Activated B cell treated with CpG ODN at 0.5 μM for 24 hours (primary cell): ENCODE results near the gene MASP1. TPM values are rescaled to one million over a fixed set of nuclear protein-coding genes. Genes with fewer than 3 reads are reported as not detected.

Experiments
- ATAC-seq: fragments of 200-7000 bp; cut with Tn5 transposase; one replicate; pipeline ENCODE4 v1.10.0; 2021; ENCODE audit warnings: low read depth, mild to moderate bottlenecking, moderate library complexity
- CTCF ChIA-PET: fragments of 350-600 bp; sonication (Branson Sonifier 250); formaldehyde crosslinking; loops from one replicate; lab custom pipeline; 2021; ENCODE audit warnings: antibody characterized with exemption; lab: Charles Lee
- POLR2A ChIA-PET: fragments of 350-600 bp; sonication (Branson Sonifier 250); formaldehyde crosslinking; loops from one replicate; lab custom pipeline; 2021; ENCODE audit warnings: antibody characterized with exemption; lab: Charles Lee
- DNase-seq: peaks from one replicate; pipeline ENCODE4 v3.0.0; 2022
- H3K27ac Mint-ChIP-seq: one replicate; pipeline ENCODE4 v1.8.0; 2020; ENCODE audit warnings: mixed read lengths
- H3K27me3 Mint-ChIP-seq: one replicate; pipeline ENCODE4 v1.8.0; 2021; ENCODE audit warnings: mixed read lengths
- H3K36me3 Mint-ChIP-seq: one replicate; pipeline ENCODE4 v1.8.0; 2021; ENCODE audit warnings: low read depth, mixed read lengths
- H3K4me1 Mint-ChIP-seq: one replicate; pipeline ENCODE4 v1.8.0; 2021; ENCODE audit warnings: mixed read lengths
- H3K4me3 Mint-ChIP-seq: one replicate; pipeline ENCODE4 v1.8.0; 2020; ENCODE audit warnings: mild to moderate bottlenecking, mixed read lengths
- H3K9me3 Mint-ChIP-seq: one replicate; pipeline ENCODE4 v1.8.0; 2020; ENCODE audit warnings: mixed read lengths
- CTCF ChIP-seq: fragments of 200-600 bp; IDR thresholded peaks from one replicate; pipeline ENCODE4 v1.8.0; 2022; ENCODE audit warnings: antibody characterized with exemption, mild to moderate bottlenecking
- intact Hi-C: fragments of 100-400 bp; cut with micrococcal nuclease; formaldehyde crosslinking; loops from one replicate; pipeline ENCODE4 v1.15.1; 2024
- total RNA-seq: library from RNA; stranded (reverse); gene quantifications from 2 replicates; pipeline ENCODE4 v1.2.3, GENCODE V29; 2022

The MASP1 gene
- total RNA-seq, 1 donor from 2014 or later, result not detected

DNA sequence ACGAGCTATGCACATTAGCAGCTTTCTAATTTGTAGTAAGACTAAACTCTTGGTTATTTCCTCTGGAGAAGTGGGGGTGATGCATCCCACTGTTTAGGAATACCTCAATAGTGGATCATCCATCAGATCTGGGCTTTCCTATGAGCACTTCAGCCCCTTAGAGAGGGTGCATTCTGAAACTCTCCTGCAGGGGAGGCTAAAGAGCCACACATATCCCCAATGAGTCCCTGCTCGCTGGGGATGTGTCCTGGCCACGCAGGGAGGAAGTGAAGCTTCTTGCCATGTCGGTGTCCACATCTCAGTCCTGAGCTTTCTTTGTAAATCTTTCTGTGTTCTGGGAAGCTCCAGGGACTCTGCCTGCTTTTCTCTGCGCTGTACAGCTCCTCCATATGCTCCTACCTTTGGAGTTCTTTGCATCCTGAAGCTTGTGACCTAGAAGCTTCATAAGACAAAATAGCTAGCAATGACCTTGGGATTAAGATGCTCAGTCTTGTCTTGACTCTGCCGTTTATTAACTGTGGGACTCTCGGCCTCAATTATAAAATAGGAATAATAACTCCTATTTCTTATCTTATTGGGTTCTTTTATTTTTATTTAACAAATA, 28.3 kb upstream of the MASP1 start:
- ChIA-PET POLR2A (interaction anchor here (0.8 to 1.1 kb wide), 2 partner anchors 360 to 362 kb away, joined by 3 read pairs; no protein-coding TSS in a partner anchor), CTCF (interaction anchor here (0.7 to 8.3 kb wide), 23 partner anchors 9 to 1829 kb away, joined by 3 to 336 read pairs (median 4); partner anchors contain the start of gene RTP4)
- ATAC-seq, result peak; percentile 64
- H3K9me3 Mint-ChIP-seq, result no peaks in the 10 kb centered on the region
- intact Hi-C loops, result loop anchor here (1.0 to 10.0 kb wide), 7 partner anchors 99 to 1828 kb away; no protein-coding TSS in a partner anchor
- no peak overlapping the region for H3K27ac Mint-ChIP-seq
- no peak overlapping the region for H3K4me3 Mint-ChIP-seq
- H3K4me1 Mint-ChIP-seq, result peaks cover 6% of the 10 kb centered on the region
- TF ChIP-seq CTCF, result no peak
- no peak for DNase-seq
- peaks cover 36% of the 10 kb centered on the region for H3K27me3 Mint-ChIP-seq
- no peaks in the 10 kb centered on the region for H3K36me3 Mint-ChIP-seq

- TF ChIP-seq CTCF, result peak; percentile 85
- no peaks in the 10 kb centered on the region for H3K36me3 Mint-ChIP-seq
- intact Hi-C loops, result loop anchor here (1.0 to 10.0 kb wide), 7 partner anchors 98 to 1829 kb away; no protein-coding TSS in a partner anchor
- ATAC-seq, result peak; percentile 49
- ChIA-PET POLR2A (interaction anchor here (1.1 kb wide), 1 partner anchor 363 kb away, joined by 3 read pairs; no protein-coding TSS in a partner anchor), CTCF (interaction anchor here (0.7 to 8.3 kb wide), 25 partner anchors 10 to 1830 kb away, joined by 3 to 336 read pairs (median 4); partner anchors contain the start of gene RTP4)
- H3K4me3 Mint-ChIP-seq, result no peak overlapping the region
- no peak for DNase-seq
- peaks cover 41% of the 10 kb centered on the region for H3K27me3 Mint-ChIP-seq
- peaks cover 6% of the 10 kb centered on the region for H3K4me1 Mint-ChIP-seq
- no peak overlapping the region for H3K27ac Mint-ChIP-seq
- H3K9me3 Mint-ChIP-seq, result no peaks in the 10 kb centered on the region
These were observed 27.5 kb upstream of the MASP1 start for GRCh38 chr3:187318819-187319616.

DNA sequence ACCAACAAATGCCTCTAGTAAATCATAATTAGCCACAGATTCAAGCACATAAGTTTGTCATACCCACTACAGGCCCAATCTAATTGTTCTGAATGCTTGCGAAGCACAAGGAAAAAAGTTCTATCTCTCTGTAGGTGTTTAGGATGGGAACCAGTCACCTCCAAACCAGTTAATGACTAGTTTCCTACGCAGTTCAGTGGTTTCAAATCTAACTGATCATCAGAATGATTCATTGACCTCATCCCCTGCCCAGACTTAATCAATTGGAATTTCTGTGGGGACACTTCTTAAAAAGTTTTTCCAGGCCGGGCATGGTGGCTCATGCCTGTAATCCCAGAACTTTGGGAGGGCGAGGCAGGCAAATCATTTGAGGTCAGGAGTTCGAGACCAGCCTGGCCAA, 24.3 kb upstream of the MASP1 start:
- ATAC-seq (no peak), DNase-seq (no peak)
- Mint-ChIP-seq H3K9me3 (no peaks in the 10 kb centered on the region), H3K4me1 (peaks cover 6% of the 10 kb centered on the region), H3K36me3 (no peaks in the 10 kb centered on the region), H3K4me3 (no peak overlapping the region), H3K27ac (no peak overlapping the region), H3K27me3 (peaks cover 59% of the 10 kb centered on the region)
- ChIA-PET CTCF (interaction anchor here (1.1 to 8.3 kb wide), 2 partner anchors 364 to 387 kb away, joined by 3 to 336 read pairs; partner anchors contain the start of gene RTP2), POLR2A (no interaction called here)
- no peak for TF ChIP-seq CTCF
- intact Hi-C loops, result loop anchor here (10.0 kb wide), 1 partner anchor 1729 kb away; no protein-coding TSS in a partner anchor

GRCh38 chr3:187314176-187314575, 22.6 kb upstream of the MASP1 start:
- Mint-ChIP-seq H3K9me3 (no peaks in the 10 kb centered on the region), H3K36me3 (no peaks in the 10 kb centered on the region), H3K27ac (no peak overlapping the region), H3K4me1 (peaks cover 6% of the 10 kb centered on the region), H3K27me3 (peaks cover 55% of the 10 kb centered on the region), H3K4me3 (no peak overlapping the region)
- no peak for ATAC-seq
- TF ChIP-seq CTCF, result no peak
- DNase-seq, result no peak
- POLR2A ChIA-PET, result no interaction called here
- intact Hi-C loops, result loop anchor here (10.0 kb wide), 1 partner anchor 1731 kb away; no protein-coding TSS in a partner anchor
- CTCF ChIA-PET, result interaction anchor here (1.4 kb wide), 1 partner anchor 365 kb away, joined by 5 read pairs; no protein-coding TSS in a partner anchor
